ENCODE measurements around the gene MUS81. TPM values are rescaled to one million over a fixed set of nuclear protein-coding genes. Genes with fewer than 3 reads are reported as not detected.
A peak's percentile ranks its signal among the peaks of the same experiment; 100 is the strongest.

MUS81 gene
- total RNA-seq, 2 donors from 2014 or later = 64.3 to 68.6 TPM

- peaks cover 7% of the 10 kb centered on the region for H3K4me1 ChIP-seq (replicated peaks)
- H3K4me3 ChIP-seq = no peak overlapping the region
- DNase-seq (ENCODE audit: low spot score) = no peak
- TF ChIP-seq, protein P1, sequence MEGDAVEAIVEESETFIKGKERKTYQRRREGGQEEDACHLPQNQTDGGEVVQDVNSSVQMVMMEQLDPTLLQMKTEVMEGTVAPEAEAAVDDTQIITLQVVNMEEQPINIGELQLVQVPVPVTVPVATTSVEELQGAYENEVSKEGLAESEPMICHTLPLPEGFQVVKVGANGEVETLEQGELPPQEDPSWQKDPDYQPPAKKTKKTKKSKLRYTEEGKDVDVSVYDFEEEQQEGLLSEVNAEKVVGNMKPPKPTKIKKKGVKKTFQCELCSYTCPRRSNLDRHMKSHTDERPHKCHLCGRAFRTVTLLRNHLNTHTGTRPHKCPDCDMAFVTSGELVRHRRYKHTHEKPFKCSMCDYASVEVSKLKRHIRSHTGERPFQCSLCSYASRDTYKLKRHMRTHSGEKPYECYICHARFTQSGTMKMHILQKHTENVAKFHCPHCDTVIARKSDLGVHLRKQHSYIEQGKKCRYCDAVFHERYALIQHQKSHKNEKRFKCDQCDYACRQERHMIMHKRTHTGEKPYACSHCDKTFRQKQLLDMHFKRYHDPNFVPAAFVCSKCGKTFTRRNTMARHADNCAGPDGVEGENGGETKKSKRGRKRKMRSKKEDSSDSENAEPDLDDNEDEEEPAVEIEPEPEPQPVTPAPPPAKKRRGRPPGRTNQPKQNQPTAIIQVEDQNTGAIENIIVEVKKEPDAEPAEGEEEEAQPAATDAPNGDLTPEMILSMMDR (IDR thresholded peaks at IDR 0.05) = no peak
- no peak for TF ChIP-seq POLR2A (IDR thresholded peaks at IDR 0.05)
- no peak for TF ChIP-seq POLR2AphosphoS5 (IDR thresholded peaks at IDR 0.05)
- H3K27ac ChIP-seq = no peak overlapping the region
- intact Hi-C loops (cut with DNase I) = loop anchor here (2.0 kb wide), 1 partner anchor 105 kb away; no protein-coding TSS in a partner anchor
- H3K36me3 ChIP-seq = no peaks in the 10 kb centered on the region
- no peaks in the 10 kb centered on the region for H3K9me3 ChIP-seq
- no peaks in the 10 kb centered on the region for H3K27me3 ChIP-seq (replicated peaks; ENCODE audit: insufficient read depth)
- WGBS = 77% methylated on average over 28 of the region's 28 CpGs
Observed at GRCh38 chr11:65883786-65884715, 23.8 kb downstream of the MUS81 start.

- no peak overlapping the region for H3K4me3 ChIP-seq
- H3K4me1 ChIP-seq (replicated peaks) = peaks cover 7% of the 10 kb centered on the region
- 29% methylated on average over 9 of the region's 9 CpGs for WGBS
- no peaks in the 10 kb centered on the region for H3K9me3 ChIP-seq
- TF ChIP-seq, protein P1 (IDR thresholded peaks at IDR 0.05) = peak; percentile 98 to 99 (median 99)
- no peak for TF ChIP-seq POLR2A (IDR thresholded peaks at IDR 0.05)
- TF ChIP-seq POLR2AphosphoS5 (IDR thresholded peaks at IDR 0.05) = peak; percentile 85
- no peaks in the 10 kb centered on the region for H3K27me3 ChIP-seq (replicated peaks; ENCODE audit: insufficient read depth)
- peak; percentile 62 for DNase-seq (ENCODE audit: low spot score)
- intact Hi-C loops (cut with DNase I) = loop anchor here (2.0 kb wide), 1 partner anchor 104 kb away; no protein-coding TSS in a partner anchor
- no peaks in the 10 kb centered on the region for H3K36me3 ChIP-seq
- H3K27ac ChIP-seq = no peak overlapping the region
Observed at GRCh38 chr11:65884716-65885092, 24.5 kb downstream of the MUS81 start.

DNA sequence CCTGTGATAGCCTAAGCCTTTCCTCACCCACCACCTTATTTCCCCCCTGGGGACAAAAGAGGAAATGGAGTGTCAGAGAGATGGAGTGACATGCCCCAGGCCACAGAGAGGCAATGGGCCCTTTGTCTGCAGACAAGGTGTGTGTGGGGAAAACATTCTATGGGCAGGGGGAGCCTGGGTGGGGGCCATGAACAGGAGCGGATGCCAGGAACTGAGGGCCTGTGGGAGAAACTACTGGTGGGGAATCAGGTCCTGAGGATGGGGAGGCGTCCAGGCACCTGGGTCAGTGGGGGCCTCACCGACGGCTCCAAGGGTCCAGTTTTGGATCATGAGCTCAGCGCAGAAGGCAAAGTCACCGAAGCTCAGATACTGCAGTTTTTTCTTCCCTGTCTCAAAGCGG, 25.0 kb downstream of the MUS81 start:
- H3K27me3 ChIP-seq (replicated peaks; ENCODE audit: insufficient read depth) = no peaks in the 10 kb centered on the region
- no peaks in the 10 kb centered on the region for H3K36me3 ChIP-seq
- no peaks in the 10 kb centered on the region for H3K9me3 ChIP-seq
- intact Hi-C loops (cut with DNase I) = loop anchor here (2.0 kb wide), 1 partner anchor 104 kb away; no protein-coding TSS in a partner anchor
- WGBS = 93% methylated on average over 7 of the region's 7 CpGs
- no peak for DNase-seq (ENCODE audit: low spot score)
- H3K27ac ChIP-seq = no peak overlapping the region
- H3K4me1 ChIP-seq (replicated peaks) = peaks cover 7% of the 10 kb centered on the region
- no peak overlapping the region for H3K4me3 ChIP-seq
- TF ChIP-seq POLR2A (IDR thresholded peaks at IDR 0.05) = no peak

DNA sequence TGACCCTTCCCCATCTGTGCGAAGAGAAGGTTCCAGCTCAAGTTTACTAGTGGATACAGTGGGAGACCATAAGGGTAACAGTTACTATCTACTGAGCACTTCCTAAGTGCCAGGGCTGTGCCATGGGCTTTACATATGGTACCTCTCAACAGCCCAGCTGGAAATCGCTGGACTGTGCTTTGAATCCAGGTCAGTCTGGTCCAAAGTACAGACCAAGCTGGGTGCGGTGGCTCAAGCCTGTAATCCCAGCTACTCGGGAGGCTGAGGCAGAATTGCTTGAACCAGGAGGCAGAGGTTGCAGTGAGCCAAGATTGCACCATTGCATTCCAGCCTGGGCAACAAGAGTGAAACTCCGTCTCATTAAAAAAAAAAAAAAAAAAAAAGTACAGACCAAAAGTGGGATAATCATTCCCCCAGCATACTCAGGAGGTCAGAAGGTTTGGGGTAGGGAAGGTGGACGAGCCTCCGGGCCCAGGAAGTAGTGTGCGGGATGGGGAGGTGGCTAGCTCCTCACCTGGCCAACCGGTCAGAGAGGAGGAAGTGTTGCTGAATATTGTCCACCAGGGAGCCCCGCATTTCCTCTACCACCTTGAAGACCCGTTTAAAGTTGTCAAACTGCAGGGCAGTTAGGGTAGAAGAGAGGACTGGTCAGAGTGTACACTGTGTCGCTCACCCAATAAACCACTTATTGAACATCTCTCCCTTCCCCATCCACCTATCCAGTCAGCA, 25.7 kb downstream of the MUS81 start:
- DNase-seq (ENCODE audit: low spot score) = no peak
- Histone ChIP-seq H3K36me3 (no peaks in the 10 kb centered on the region), H3K4me3 (no peak overlapping the region), H3K9me3 (no peaks in the 10 kb centered on the region), H3K4me1 (replicated peaks) (peaks cover 7% of the 10 kb centered on the region), H3K27me3 (replicated peaks; ENCODE audit: insufficient read depth) (no peaks in the 10 kb centered on the region), H3K27ac (no peak overlapping the region)
- 91% methylated on average over 12 of the region's 12 CpGs for WGBS
- TF ChIP-seq POLR2A (IDR thresholded peaks at IDR 0.05) (no peak), POLR2AphosphoS5 (IDR thresholded peaks at IDR 0.05) (no peak)
- TF ChIP-seq, protein P1 (IDR thresholded peaks at IDR 0.05) = no peak
- intact Hi-C loops (cut with DNase I) = loop anchor here (2.0 kb wide), 1 partner anchor 103 kb away; no protein-coding TSS in a partner anchor
